ENCODE measurements around the gene TIGD1. TPM values are rescaled to one million over a fixed set of nuclear protein-coding genes. Genes with fewer than 3 reads are reported as not detected.

The TIGD1 gene
- polyA plus RNA-seq, 3 donors, result 1.6 to 4.1 (median 2.1) TPM

DNA sequence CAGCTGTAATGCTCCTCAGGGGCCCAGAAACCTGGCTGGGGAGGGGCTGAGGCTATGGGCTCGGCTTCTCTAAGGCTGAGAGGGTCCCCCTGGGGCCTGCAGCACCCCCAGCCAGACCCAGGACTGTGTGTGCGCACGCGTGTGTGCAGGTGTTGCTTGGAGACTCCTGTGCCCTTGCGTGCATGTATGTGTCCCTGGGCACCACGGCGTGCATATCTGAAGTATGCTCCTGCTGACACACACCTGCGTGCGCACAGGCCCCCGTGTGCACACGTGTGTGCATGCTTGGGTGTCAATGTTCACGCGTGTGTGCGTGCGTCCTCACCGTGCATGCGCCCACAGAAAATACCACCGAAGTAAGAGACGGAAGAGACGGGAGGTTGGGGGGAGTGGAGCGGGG lies 47.8 kb downstream of the TIGD1 start:
- Histone ChIP-seq H3K79me2 (ENCODE audit: insufficient read depth, low read length) (no peaks in the 10 kb centered on the region), H3K4me2 (replicated peaks; ENCODE audit: extremely low read depth, low read length, poor library complexity, severe bottlenecking) (no peak overlapping the region), H3K27ac (ENCODE audit: low read depth in 1 of 2, low read length in 2 of 2) (no peak overlapping the region), H3K27me3 (ENCODE audit: control insufficient read depth in 2 of 2, insufficient read depth in 2 of 2, low read length in 2 of 2) (peaks cover 15 to 40% of the 10 kb centered on the region in 2 donors), H3K4me1 (ENCODE audit: control insufficient read depth in 1 of 2, insufficient read depth in 2 of 2, low read length in 2 of 2) (no peaks in the 10 kb centered on the region), H3K9me3 (replicated peaks in 1 of 2; ENCODE audit: control insufficient read depth in 1 of 2, insufficient read depth in 1 of 2, low read length in 2 of 2) (peaks cover 0 to 11% of the 10 kb centered on the region in 2 donors), H4K20me1 (ENCODE audit: insufficient read depth, low read length) (no peaks in the 10 kb centered on the region), H2AFZ (ENCODE audit: insufficient read depth, low read depth, low read length, poor library complexity, severe bottlenecking) (no peak overlapping the region), H3K9ac (ENCODE audit: insufficient read depth, low read length, poor library complexity, severe bottlenecking) (no peak overlapping the region), H3K36me3 (replicated peaks in 1 of 2; ENCODE audit: control insufficient read depth in 1 of 2, insufficient read depth in 2 of 2, low read length in 2 of 2) (no peaks in the 10 kb centered on the region), H3K4me3 (replicated peaks in 1 of 3; ENCODE audit: low read depth in 2 of 3, low read length in 3 of 3) (no peak overlapping the region)
- H3K27ac Mint-ChIP-seq, result no peak overlapping the region
- peak overlapping the region in 1 of 2 donors; percentile 68 for H3K4me3 Mint-ChIP-seq
- intact Hi-C loops (cut with micrococcal nuclease), result no loop called here
- H3K36me3 Mint-ChIP-seq, result no peaks in the 10 kb centered on the region
- peaks cover 46 to 74% (median 59%) of the 10 kb centered on the region in 3 donors for H3K27me3 Mint-ChIP-seq (ENCODE audit: low read depth in 3 of 3)
- TF ChIP-seq, protein P1, sequence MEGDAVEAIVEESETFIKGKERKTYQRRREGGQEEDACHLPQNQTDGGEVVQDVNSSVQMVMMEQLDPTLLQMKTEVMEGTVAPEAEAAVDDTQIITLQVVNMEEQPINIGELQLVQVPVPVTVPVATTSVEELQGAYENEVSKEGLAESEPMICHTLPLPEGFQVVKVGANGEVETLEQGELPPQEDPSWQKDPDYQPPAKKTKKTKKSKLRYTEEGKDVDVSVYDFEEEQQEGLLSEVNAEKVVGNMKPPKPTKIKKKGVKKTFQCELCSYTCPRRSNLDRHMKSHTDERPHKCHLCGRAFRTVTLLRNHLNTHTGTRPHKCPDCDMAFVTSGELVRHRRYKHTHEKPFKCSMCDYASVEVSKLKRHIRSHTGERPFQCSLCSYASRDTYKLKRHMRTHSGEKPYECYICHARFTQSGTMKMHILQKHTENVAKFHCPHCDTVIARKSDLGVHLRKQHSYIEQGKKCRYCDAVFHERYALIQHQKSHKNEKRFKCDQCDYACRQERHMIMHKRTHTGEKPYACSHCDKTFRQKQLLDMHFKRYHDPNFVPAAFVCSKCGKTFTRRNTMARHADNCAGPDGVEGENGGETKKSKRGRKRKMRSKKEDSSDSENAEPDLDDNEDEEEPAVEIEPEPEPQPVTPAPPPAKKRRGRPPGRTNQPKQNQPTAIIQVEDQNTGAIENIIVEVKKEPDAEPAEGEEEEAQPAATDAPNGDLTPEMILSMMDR (IDR thresholded peaks at IDR 0.05), result no peak
- 16% methylated on average over 12 of the region's 21 CpGs for WGBS (ENCODE audit: insufficient coverage)
- H3K9me3 Mint-ChIP-seq, result peaks cover 0 to 6% (median 0%) of the 10 kb centered on the region in 7 donors
- H3K4me1 Mint-ChIP-seq, result peaks cover 2% of the 10 kb centered on the region
- DNase-seq, result no peak

DNA sequence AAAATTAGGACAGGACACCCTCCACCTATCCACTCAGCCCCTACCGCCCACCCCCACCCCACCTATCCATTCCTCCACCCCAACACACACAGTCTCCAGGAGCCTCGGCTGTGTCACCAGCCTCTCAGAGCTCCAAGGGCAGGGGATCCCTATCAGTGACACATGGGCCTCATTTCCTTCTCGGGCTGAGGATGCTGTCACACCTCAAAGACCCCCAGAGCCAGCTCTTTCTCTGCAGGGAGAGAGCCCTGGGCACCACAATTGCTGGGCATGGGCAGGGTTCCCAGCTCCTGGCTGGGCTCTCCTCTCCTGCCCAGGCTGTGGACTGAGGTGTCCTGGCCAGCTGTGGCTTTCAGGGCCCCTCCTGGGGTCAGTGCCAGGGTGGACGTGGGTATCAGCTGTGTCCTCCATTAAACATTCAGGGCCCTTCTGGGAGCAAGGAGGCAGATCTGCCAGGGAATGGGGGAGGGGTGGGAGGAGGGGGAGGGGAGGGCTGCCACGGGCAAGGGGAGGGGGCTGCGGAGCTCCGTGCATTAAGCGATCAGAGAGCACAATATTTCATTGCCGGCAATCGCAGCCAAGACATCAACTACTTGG lies 48.5 kb downstream of the TIGD1 start:
- no peak overlapping the region for H3K27ac ChIP-seq (ENCODE audit: low read depth in 1 of 2, low read length in 2 of 2)
- Mint-ChIP-seq H3K27ac (no peak overlapping the region), H3K4me3 (peak overlapping the region in 1 of 2 donors; percentile 42), H3K9me3 (peaks cover 0 to 6% (median 0%) of the 10 kb centered on the region in 7 donors), H3K36me3 (no peaks in the 10 kb centered on the region), H3K27me3 (ENCODE audit: low read depth in 3 of 3) (peaks cover 46 to 72% (median 59%) of the 10 kb centered on the region in 3 donors), H3K4me1 (peaks cover 2% of the 10 kb centered on the region)
- H3K36me3 ChIP-seq (replicated peaks in 1 of 2; ENCODE audit: control insufficient read depth in 1 of 2, insufficient read depth in 2 of 2, low read length in 2 of 2), result no peaks in the 10 kb centered on the region
- intact Hi-C loops (cut with micrococcal nuclease), result no loop called here
- no peak overlapping the region for H2AFZ ChIP-seq (ENCODE audit: insufficient read depth, low read depth, low read length, poor library complexity, severe bottlenecking)
- WGBS (ENCODE audit: insufficient coverage), result 84% methylated on average over 3 of the region's 10 CpGs
- no peak overlapping the region for H3K4me3 ChIP-seq (replicated peaks in 1 of 3; ENCODE audit: low read depth in 2 of 3, low read length in 3 of 3)
- H3K4me1 ChIP-seq (ENCODE audit: control insufficient read depth in 1 of 2, insufficient read depth in 2 of 2, low read length in 2 of 2), result no peaks in the 10 kb centered on the region
- no peak overlapping the region for H3K9ac ChIP-seq (ENCODE audit: insufficient read depth, low read length, poor library complexity, severe bottlenecking)
- H3K27me3 ChIP-seq (ENCODE audit: control insufficient read depth in 2 of 2, insufficient read depth in 2 of 2, low read length in 2 of 2), result peaks cover 15 to 40% of the 10 kb centered on the region in 2 donors
- TF ChIP-seq, protein P1 (IDR thresholded peaks at IDR 0.05), result no peak
- H3K4me2 ChIP-seq (replicated peaks; ENCODE audit: extremely low read depth, low read length, poor library complexity, severe bottlenecking), result no peak overlapping the region
- peaks cover 0 to 11% of the 10 kb centered on the region in 2 donors for H3K9me3 ChIP-seq (replicated peaks in 1 of 2; ENCODE audit: control insufficient read depth in 1 of 2, insufficient read depth in 1 of 2, low read length in 2 of 2)
- H4K20me1 ChIP-seq (ENCODE audit: insufficient read depth, low read length), result no peaks in the 10 kb centered on the region
- H3K79me2 ChIP-seq (ENCODE audit: insufficient read depth, low read length), result no peaks in the 10 kb centered on the region
- DNase-seq, result no peak
